GM12801 (cell line): ENCODE measurements around the gene USP8.

ENCODE experiments used
- CTCF ChIP-seq: IDR thresholded peaks from one replicate; pipeline ENCODE4 v1.5.1; 2011; ENCODE audit warnings: control low read depth; ENCODE audit not compliant: insufficient read length; ENCODE audit errors: extremely low read depth

USP8 gene

GRCh38 chr15:50542887-50543210 is 118.6 kb downstream of the USP8 start:
- no peak for TF ChIP-seq CTCF

GRCh38 chr15:50543556-50543955 is 119.4 kb downstream of the USP8 start:
- no peak for TF ChIP-seq CTCF

GRCh38 chr15:50544368-50544767 is 120.2 kb downstream of the USP8 start:
- TF ChIP-seq CTCF, result no peak

GRCh38 chr15:50546566-50546965 is 122.4 kb downstream of the USP8 start, which contains the start of gene USP50:
Gene USP50, minus strand, starts transcription at chr15:50546666. Its CDS starts 141 bp downstream, at chr15:50546525.
- TF ChIP-seq CTCF, result no peak

GRCh38 chr15:50549326-50549725 is 125.1 kb downstream of the USP8 start:
- no peak for TF ChIP-seq CTCF

GRCh38 chr15:50552238-50552637 is 128.0 kb downstream of the USP8 start:
- TF ChIP-seq CTCF, result no peak

- no peak for TF ChIP-seq CTCF
Measured at GRCh38 chr15:50556642-50557371, 132.6 kb downstream of the USP8 start.
